Right ventricle myocardium inferior (tissue), 1 donor: ENCODE data around the gene DHDH. TPM values are rescaled to one million over a fixed set of nuclear protein-coding genes. Genes with fewer than 3 reads are reported as not detected.

Experiments used
- ATAC-seq: fragments of 200-7000 bp; cut with Tn5 transposase; one replicate; pipeline ENCODE4 v1.9.1; 2020; ENCODE audit warnings: mild to moderate bottlenecking, moderate library complexity
- DNase-seq: peaks from one replicate; pipeline ENCODE4 v3.0.0; 2021; ENCODE audit errors: missing footprints
- intact Hi-C: fragments of 100-400 bp; cut with DNase I; formaldehyde crosslinking; loops from one replicate; pipeline ENCODE4 v1.11.0; 2022
- total RNA-seq: library from RNA; stranded (reverse); fragmentation: NEBNext Ultra II Directional; extraction: Animal tissue kit (Norgen Biotek cat#: 25700); gene quantifications from one replicate; pipeline ENCODE4 v1.2.1, GENCODE V29; 2021
- donor health status: DM: no; HTN: yes; CAD: no; lungs with severe emphysema.

DHDH gene
- total RNA-seq, 1 donor from 2014 or later, result not detected

GRCh38 chr19:48975947-48976847, 42.7 kb downstream of the DHDH start:
- no peak for DNase-seq
- no peak for ATAC-seq
- intact Hi-C loops, result loop anchor here (5.0 kb wide), 1 partner anchor 339 kb away; the partner anchor contains the start of gene DBP

GRCh38 chr19:48977061-48977460, 43.6 kb downstream of the DHDH start:
- no peak for DNase-seq

GRCh38 chr19:48982280-48982679, 48.8 kb downstream of the DHDH start:
- no peak for DNase-seq
- intact Hi-C loops, result no loop called here
- no peak for ATAC-seq

More at GRCh38 chr19:48977061-48977460, 43.6 kb downstream of the DHDH start:
- intact Hi-C loops, result loop anchor here (5.0 kb wide), 1 partner anchor 340 kb away; the partner anchor contains the start of gene DBP
- ATAC-seq, result no peak

GRCh38 chr19:48985711-48986110, 52.2 kb downstream of the DHDH start:
- intact Hi-C loops, result no loop called here
- ATAC-seq, result no peak
- DNase-seq, result no peak

- intact Hi-C loops, result no loop called here
- ATAC-seq (no peak), DNase-seq (no peak)
These were observed 52.7 kb downstream of the DHDH start for GRCh38 chr19:48986211-48986610.

GRCh38 chr19:48987323-48987722, 53.8 kb downstream of the DHDH start:
- ATAC-seq (no peak), DNase-seq (no peak)
- intact Hi-C loops, result no loop called here

GRCh38 chr19:48988286-48988685, 54.8 kb downstream of the DHDH start:
- intact Hi-C loops, result no loop called here
- DNase-seq (no peak), ATAC-seq (no peak)

- intact Hi-C loops, result no loop called here
- DNase-seq, result no peak
- ATAC-seq, result no peak
These were observed 55.4 kb downstream of the DHDH start for GRCh38 chr19:48988860-48989259.

GRCh38 chr19:48989701-48990291, 56.3 kb downstream of the DHDH start:
- intact Hi-C loops, result no loop called here
- ATAC-seq (no peak), DNase-seq (peak; percentile 76)

- DNase-seq, result no peak
- intact Hi-C loops, result no loop called here
- ATAC-seq, result no peak
These were observed 56.9 kb downstream of the DHDH start for GRCh38 chr19:48990400-48990799.

GRCh38 chr19:48991011-48991609, 57.6 kb downstream of the DHDH start:
- DNase-seq (no peak), ATAC-seq (no peak)
- intact Hi-C loops, result no loop called here

GRCh38 chr19:48991873-48992580, 58.5 kb downstream of the DHDH start:
- DNase-seq (no peak), ATAC-seq (peak; percentile 41)
- intact Hi-C loops, result loop anchor here (2.0 kb wide), 1 partner anchor 27 kb away; the partner anchor contains the start of gene FTL

- ATAC-seq (peak; percentile 1), DNase-seq (peak; percentile 73)
- intact Hi-C loops, result loop anchor here (2.0 kb wide), 1 partner anchor 28 kb away; the partner anchor contains the start of gene FTL
These were observed 59.2 kb downstream of the DHDH start for GRCh38 chr19:48992581-48993174.

- intact Hi-C loops, result loop anchor here (2.0 kb wide), 1 partner anchor 29 kb away; the partner anchor contains the start of gene FTL
- ATAC-seq (peak; percentile 94), DNase-seq (peak; percentile 100)
These were observed 59.9 kb downstream of the DHDH start, which contains the start of the genes GYS1 and RUVBL2 for GRCh38 chr19:48993175-48994034. Gene GYS1, minus strand, starts transcription at chr19:48993309. Its CDS starts 197 bp downstream, at chr19:48993112. Gene RUVBL2, plus strand, starts transcription at chr19:48993887. Its CDS starts 25 bp downstream, at chr19:48993912.

- intact Hi-C loops, result no loop called here
- DNase-seq, result no peak
- no peak for ATAC-seq
These were observed 60.5 kb downstream of the DHDH start for GRCh38 chr19:48994035-48994386.
